GM18508 (cell line): ENCODE measurements around the gene TTC24.
"Not testable (repeated sequence)": the region's sequence is repeated elsewhere in the genome, so short reads cannot be mapped to it uniquely, and the experiment has no call there.

Experiments used
- ATAC-seq: cut with Tn5 transposase; IDR thresholded peaks from one replicate; pipeline ENCODE4 v1.9.1; 2021; ENCODE audit warnings: moderate number of reproducible peaks; ENCODE audit not compliant: insufficient read depth, unreplicated experiment

The TTC24 gene

DNA sequence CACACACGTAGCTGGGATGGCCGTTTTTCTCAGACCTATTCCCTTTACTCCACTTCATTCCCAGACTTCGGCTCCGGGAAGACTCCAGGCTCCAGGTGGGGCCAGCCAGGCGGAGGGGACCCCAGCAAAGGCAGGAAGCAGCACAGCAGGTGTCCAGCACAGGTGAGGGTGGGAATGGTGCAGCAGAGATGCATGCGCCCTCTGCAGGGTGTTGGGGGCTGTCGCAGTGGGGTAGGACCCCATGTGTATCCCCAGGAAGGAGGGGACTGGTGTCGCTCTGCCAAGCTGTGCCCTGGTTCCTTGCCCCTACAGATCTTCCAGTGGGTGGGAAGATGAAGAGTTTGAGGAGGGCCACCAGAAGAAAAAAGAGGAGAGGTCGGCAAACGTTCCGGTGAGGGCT is 5.3 kb downstream of the TTC24 start:
- no peak for ATAC-seq

DNA sequence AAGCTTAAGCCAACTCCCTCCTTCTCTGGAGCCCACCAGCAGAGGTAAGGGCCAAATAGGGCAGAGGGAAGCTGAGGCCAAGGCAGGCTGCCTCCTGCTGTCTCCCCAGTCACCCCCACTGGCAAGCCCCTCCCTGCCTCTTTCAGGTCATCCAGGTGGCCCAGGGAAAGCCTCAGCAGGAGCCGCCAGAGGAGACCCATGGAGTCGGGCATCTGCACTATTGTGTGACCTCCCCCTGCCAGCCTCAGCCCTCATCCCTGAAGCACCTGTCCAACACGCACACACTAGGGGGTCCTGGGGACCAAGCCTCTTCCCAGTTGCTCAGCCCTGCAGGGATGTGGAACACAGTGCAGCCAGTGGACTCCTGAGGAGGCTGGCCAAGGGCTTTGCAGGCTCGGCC is 6.8 kb downstream of the TTC24 start:
- no peak for ATAC-seq

GRCh38 chr1:156586892-156587477 is 7.5 kb downstream of the TTC24 start:
- ATAC-seq: no peak

GRCh38 chr1:156587927-156588326 is 8.4 kb downstream of the TTC24 start:
- not testable (repeated sequence) for ATAC-seq

DNA sequence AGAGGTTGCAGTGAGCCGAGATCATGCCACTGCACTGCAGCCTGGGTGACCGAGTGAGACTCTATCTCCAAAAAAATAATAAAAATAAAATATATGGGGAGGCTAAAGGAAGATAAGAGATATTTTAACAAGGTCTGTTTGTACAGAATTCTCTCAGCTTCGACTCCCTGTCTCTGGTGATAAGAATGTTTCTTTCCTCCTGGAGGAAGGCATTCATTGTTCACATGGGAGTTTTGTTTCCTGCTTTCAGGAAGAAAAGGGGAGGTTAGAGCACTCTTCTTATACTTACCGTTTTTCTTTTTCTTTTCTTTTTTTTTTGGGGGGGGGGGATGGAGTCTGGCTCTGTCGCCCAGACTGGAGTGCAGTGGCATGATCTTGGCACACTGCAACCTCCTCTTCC is 10.0 kb downstream of the TTC24 start:
- ATAC-seq: no peak

GRCh38 chr1:156590326-156591180 is 11.0 kb downstream of the TTC24 start:
- no peak for ATAC-seq

DNA sequence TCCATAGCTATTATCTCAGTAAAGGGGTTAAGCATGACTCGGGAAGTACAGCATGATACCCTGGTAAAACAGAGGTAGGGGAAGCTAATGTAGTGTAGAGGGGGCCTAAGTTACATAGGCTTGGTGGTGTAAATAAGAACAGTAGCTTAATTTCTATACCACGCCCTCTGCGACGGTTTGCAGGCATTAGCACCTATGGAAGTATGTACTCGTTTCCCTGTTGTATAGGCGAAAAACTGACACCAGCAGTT is 11.6 kb downstream of the TTC24 start:
- no peak for ATAC-seq

DNA sequence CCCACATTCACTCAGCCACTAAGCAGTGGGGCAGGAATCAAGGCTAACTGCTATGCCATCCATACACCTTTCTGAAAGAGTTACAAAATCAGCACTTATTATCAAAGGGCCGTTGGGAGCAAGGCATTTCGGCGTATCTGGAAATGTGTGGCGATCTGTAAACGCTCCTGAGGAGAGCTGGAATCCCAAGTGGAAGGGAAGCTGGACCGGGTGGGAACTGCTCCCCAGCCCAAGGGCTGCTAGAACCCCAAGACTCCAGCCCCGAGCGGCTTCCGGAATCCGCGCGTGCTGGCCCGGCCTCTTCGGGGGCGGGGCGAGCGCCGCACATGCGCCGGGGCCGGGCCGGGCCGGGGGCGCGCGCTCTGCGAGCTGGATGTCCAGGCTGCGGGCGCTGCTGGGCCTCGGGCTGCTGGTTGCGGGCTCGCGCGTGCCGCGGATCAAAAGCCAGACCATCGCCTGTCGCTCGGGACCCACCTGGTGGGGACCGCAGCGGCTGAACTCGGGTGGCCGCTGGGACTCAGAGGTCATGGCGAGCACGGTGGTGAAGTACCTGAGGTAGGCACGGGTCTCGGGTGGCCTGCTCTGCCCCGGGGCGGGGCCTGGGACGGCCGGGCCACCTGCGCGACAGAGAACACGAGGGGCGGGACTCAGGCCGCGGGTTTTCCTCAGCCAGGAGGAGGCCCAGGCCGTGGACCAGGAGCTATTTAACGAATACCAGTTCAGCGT is 12.1 kb downstream of the TTC24 start, which contains the start of gene NAXE:
Gene NAXE (plus strand): TSS at position 345 of the 726 bp plus-strand sequence. CDS start 29 bp downstream, at position 374.
- ATAC-seq: no peak

- no peak for ATAC-seq
Measured at GRCh38 chr1:156592158-156592909, 12.8 kb downstream of the TTC24 start.

DNA sequence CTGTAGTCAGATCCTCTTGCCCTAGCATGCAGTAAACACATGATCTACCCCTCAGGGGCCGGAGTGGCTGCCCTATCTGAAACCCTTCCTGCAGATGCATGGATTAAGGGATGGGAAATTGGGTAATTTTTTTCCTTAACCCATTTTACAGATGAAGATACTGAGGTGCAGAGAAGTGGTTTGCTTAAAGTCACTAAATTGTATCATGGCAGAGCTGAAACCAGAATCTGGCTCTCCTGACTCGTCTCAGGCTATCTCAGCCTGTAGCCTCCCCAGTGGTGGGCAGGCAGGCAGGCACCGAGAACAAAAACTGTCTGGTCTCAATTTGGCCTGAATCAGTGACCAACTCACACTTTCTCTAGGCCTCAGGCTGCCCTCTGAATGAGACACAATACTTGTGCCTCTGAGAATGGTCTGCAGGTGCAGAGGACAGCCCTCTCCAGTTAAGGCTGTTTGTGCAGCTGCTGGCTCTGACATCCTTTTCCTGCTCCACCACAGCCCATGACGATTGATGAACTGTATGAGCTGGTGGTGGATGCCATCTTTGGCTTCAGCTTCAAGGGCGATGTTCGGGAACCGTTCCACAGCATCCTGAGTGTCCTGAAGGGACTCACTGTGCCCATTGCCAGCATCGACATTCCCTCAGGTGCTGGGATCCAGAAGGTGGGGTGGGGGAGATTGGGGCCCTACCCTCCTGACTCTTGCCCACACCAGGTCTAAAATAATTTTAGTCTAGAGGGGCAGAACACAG is 13.6 kb downstream of the TTC24 start:
- ATAC-seq: no peak

DNA sequence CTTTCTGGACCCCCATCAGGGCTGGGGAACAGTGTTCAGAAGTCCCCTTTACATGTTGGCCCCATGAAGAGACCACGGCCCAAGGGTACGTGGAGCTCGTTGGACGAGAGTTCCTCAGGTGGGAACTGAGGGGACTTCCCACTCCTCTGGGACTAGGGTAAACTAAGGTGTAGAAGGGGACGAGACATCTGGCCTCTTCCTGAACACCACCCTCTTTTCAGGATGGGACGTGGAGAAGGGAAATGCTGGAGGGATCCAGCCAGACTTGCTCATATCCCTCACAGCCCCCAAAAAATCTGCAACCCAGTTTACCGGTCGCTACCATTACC is 14.1 kb downstream of the TTC24 start:
- ATAC-seq: no peak

- ATAC-seq: no peak
Measured at GRCh38 chr1:156594190-156594589, 14.7 kb downstream of the TTC24 start.

GRCh38 chr1:156595016-156595415 is 15.5 kb downstream of the TTC24 start:
- no peak for ATAC-seq

GRCh38 chr1:156596426-156596825 is 16.9 kb downstream of the TTC24 start:
- ATAC-seq: no peak

DNA sequence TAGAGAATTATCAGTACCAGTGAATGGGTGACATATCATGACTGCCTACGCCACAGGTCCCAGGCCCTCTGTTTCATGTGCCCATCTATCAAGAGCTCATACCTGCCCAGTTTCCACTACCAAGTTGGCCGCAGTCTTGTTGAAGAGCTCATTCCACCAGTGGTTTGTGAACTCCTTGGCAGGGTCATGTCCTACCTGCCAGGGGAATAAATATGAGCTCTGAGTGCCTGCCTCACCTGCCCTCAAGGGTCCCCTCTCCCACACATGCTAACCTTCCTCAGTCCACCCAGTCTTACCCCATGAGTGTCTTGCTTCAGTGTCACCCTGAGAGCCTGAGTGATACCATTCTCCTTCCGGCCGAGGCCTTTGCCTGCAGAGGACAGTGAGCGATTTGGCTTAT is 18.6 kb downstream of the TTC24 start:
- ATAC-seq: no peak

GRCh38 chr1:156598731-156599432 is 19.4 kb downstream of the TTC24 start:
- ATAC-seq: no peak

DNA sequence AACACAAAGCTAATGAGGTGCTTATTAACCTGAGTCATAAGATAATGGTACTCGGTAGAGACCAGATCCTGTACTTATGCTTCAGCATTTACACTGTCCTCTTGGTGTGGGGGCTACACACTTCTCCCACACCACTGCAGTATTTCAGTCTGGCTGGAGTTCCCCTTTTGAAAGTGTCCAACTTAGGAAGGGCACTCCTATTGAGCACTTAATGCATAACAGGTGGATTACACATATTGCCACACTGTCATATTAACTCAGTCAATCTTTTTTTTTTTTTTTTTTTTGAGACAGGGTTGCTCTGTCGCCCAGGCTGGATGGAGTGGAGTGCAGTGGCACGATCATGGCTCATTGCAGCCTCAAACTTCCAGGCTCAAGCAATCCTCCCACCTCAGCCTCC is 20.3 kb downstream of the TTC24 start:
- ATAC-seq: no peak

DNA sequence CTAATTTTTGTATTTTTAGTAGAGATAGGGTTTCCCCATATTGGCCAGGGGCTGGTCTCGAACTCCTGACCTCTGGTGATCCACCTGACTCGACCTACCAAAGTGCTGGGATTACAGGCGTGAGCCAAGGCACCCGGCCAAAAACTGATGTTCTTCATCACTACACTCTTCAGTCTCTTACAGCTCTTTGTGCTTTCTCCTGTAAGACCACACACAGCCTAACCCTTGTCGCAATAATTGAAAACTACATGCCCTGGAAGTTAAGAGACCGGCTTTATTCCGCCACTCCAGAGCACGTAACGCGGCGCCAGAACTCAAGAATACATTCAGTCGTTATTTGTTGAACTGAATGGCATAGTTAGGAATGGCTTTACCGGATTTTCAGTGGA is 21.2 kb downstream of the TTC24 start:
- no peak for ATAC-seq

DNA sequence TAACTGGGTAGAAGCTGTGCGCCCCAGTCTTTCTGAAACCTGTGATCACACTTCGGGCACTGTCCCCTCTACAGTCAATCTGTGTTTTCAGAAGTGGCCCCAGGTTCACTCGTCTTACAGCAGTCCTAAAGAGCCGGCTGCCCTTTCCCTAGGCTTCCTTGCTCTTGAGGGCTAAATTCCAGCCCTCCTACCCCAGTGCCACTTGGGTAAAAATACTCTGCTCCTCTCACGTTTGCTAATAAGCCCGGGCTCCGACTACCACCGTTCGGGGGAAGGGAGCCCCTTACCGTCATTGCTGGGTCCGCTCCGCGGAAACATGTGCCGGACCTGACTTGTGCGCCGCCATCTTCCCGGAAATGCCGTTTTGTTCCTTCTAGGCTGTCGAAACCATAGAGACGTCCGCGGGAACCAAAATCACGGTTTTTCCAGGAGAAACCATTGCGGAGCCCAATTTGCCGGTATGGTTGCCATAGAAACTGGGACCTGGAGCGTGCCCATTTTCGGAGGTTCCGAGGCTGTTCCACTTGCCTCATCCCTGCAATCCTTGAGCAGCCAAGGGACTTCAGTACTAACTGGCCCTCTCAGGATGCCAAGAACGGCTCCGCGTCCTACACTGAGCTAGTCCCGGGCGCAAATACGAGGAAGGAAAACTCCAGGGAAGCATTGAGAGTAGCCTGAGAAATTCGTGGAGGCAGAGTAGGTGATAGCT is 21.8 kb downstream of the TTC24 start, which contains the start of gene GPATCH4:
Gene GPATCH4 (minus strand): TSS at position 358 of the 709 bp plus-strand sequence.
- ATAC-seq: no peak
